Upper lobe of left lung (tissue), 4 donors: ENCODE data around the gene SCRT2.

Source experiments
- EP300 ChIP-seq, 4 donors: sonication (generic); formaldehyde crosslinking; IDR thresholded peaks; one replicate each; pipeline ENCODE4 v1.5.1; 2017; ENCODE audit warnings: antibody characterized with exemption in 4 of 4, control low read depth in 2 of 4
- POLR2A ChIP-seq, 4 donors: fragments of 450-650 bp; IDR thresholded peaks; one replicate each; pipeline ENCODE4 v1.5.1; 2016 to 2017; ENCODE audit warnings: antibody characterized with exemption in 4 of 4, mild to moderate bottlenecking in 2 of 4
- TF ChIP-seq, protein P1 (sequence below), 6 experiments: fragments of 450-650 bp in 4 of 6; fragments of 200-600 bp in 2 of 6; sonication (generic) in 2 of 6; IDR thresholded peaks; one replicate each; pipeline ENCODE4 v1.5.1; 2016 to 2019; ENCODE audit warnings: antibody characterized with exemption in 6 of 6

DNA sequence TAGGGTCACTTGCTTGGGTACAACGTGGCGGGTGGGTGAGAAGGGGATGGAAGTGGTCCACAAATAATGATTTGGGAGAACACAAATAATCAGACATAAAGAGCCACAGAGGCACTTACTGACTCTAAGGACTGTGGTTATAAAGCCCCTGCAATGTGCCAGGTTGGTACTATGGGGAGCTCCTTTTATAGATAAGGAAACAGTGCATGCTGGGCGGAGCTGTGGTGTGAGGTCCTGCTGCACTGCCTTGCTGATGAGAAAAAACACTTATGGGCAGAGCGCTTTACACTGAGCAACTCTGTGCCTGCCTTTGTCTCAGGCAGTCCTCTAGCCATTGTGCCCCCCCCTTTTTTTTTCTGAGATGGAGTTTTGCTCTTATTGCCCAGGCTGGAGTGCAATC lies 29.1 kb upstream of the SCRT2 start:
- TF ChIP-seq, protein P1, sequence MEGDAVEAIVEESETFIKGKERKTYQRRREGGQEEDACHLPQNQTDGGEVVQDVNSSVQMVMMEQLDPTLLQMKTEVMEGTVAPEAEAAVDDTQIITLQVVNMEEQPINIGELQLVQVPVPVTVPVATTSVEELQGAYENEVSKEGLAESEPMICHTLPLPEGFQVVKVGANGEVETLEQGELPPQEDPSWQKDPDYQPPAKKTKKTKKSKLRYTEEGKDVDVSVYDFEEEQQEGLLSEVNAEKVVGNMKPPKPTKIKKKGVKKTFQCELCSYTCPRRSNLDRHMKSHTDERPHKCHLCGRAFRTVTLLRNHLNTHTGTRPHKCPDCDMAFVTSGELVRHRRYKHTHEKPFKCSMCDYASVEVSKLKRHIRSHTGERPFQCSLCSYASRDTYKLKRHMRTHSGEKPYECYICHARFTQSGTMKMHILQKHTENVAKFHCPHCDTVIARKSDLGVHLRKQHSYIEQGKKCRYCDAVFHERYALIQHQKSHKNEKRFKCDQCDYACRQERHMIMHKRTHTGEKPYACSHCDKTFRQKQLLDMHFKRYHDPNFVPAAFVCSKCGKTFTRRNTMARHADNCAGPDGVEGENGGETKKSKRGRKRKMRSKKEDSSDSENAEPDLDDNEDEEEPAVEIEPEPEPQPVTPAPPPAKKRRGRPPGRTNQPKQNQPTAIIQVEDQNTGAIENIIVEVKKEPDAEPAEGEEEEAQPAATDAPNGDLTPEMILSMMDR (IDR thresholded peaks at IDR 0.05): no peak
- TF ChIP-seq EP300 (IDR thresholded peaks at IDR 0.05) (no peak), POLR2A (IDR thresholded peaks at IDR 0.05) (no peak)
